T-helper 2 cell treated with Interferon-gamma antibody and Interleukin-4, amounts not matched to agents 100 ng/mL and 5 ng/mL, for 36 hours (primary cell): ENCODE results near the gene IPCEF1. TPM values are rescaled to one million over a fixed set of nuclear protein-coding genes. Genes with fewer than 3 reads are reported as not detected.

Source experiments
- intact Hi-C: fragments of 100-400 bp; cut with micrococcal nuclease; formaldehyde crosslinking; loops from one replicate; pipeline ENCODE4 v1.15.1; 2023
- total RNA-seq: library from RNA; stranded (reverse); gene quantifications from 2 replicates; pipeline ENCODE4 v1.2.3, GENCODE V29; 2022

The IPCEF1 gene
- total RNA-seq, 1 donor from 2014 or later = 10.2 TPM

- intact Hi-C loops = no loop called here
Observed at GRCh38 chr6:154169193-154169847, 187.3 kb downstream of the IPCEF1 start.

DNA sequence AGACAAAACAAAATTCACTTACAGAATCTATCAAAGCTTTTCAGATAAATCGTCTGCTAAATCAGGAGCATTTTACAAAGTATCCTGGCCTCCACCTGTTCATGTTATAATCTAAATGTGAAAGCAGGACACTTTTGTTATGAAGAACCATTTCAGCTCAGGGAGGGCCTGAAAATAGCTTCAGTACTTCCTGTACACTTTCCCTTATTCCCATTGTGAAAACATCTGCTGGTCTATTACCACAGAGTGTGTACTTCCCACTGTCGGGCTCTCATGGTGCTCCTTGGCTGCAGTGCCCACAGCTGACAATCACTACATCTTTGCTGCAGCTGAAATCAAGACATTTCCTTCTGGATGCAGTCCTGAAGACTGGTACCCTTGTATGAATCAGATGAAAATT is 189.5 kb downstream of the IPCEF1 start:
- intact Hi-C loops = no loop called here

- intact Hi-C loops = no loop called here
Observed at GRCh38 chr6:154166140-154166539, 190.5 kb downstream of the IPCEF1 start.

DNA sequence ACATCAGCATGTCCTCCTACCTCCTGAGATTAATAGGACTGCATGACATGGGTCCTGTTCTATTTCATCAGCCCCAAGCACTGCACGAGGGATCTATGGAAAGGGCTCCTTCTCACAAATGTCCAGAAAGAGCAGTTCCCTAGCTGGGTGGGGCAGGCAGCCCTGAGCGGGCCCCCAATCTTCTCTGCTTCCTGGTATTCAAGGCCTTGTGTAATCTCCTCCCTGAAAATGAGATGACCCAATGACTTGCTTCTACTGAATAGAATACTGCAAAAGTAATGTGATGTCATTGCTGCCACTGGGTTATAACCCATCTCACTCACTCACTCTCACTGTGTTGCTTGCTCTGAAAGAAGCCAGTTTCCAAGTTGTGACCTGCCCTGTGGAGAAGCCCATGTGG is 191.1 kb downstream of the IPCEF1 start:
- intact Hi-C loops = no loop called here

DNA sequence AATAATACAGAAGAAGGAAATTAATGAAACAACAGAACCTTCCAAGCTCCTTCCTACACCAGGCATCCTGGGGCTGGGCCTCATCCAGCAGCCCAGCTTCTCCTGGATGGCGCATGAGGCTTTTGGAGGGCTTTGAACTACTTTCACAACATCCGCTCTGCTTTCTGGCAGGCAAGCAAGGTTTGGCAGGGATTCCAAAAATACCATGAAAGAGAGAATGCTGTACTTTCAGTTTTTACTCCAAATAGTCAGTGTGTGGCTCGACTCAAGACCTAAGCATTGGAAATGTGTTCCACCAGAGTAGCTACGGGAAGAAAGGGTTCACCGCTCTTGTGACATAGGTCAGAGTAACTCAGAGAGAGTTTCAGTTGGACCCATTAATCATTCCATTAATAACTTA is 192.2 kb downstream of the IPCEF1 start:
- intact Hi-C loops = no loop called here

DNA sequence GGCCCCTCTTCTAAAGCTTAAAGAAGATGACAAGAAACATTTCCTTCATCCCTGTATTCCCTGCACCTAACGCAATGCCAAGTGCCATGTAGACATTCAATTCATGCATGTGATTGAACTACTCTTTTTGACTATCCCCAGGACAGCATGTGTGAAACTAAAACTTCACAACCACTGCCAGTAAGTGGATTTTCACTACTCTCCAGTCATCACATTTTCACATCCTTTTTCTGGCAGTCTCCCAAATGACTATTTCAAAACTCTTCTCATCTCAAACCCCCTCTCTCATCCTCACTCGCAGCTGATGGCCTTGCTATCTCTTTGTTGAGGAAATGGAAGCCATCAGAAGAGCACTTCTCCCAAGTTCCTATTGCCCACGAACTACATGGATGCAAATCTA is 194.9 kb downstream of the IPCEF1 start:
- intact Hi-C loops = no loop called here

- intact Hi-C loops = loop anchor here (5.0 to 10.0 kb wide), 2 partner anchors 73 to 346 kb away; no protein-coding TSS in a partner anchor
Observed at GRCh38 chr6:154159126-154159525, 197.5 kb downstream of the IPCEF1 start.

GRCh38 chr6:154157706-154158105 is 198.9 kb downstream of the IPCEF1 start:
- intact Hi-C loops = loop anchor here (5.0 to 10.0 kb wide), 2 partner anchors 75 to 347 kb away; no protein-coding TSS in a partner anchor

DNA sequence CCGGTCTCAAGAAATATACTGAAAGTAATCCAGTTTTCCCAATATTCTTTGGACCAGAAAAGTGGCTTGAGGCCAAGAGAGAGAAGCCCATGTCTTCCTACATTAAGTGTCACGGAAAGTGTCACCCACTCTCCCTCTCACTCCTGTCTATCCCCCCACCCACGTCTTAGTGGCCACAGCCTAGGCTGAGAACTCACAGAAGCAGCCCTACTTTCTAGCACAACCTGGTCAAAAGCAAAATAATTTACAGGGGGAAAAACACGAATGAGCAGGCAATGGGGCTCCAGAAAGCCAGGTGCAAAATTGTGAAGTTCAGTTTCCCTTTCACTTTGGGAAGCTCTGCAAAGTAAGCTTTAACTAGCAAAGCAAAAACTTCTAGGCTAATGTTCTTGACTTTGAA is 199.5 kb downstream of the IPCEF1 start:
- intact Hi-C loops = loop anchor here (5.0 to 10.0 kb wide), 2 partner anchors 75 to 348 kb away; no protein-coding TSS in a partner anchor

DNA sequence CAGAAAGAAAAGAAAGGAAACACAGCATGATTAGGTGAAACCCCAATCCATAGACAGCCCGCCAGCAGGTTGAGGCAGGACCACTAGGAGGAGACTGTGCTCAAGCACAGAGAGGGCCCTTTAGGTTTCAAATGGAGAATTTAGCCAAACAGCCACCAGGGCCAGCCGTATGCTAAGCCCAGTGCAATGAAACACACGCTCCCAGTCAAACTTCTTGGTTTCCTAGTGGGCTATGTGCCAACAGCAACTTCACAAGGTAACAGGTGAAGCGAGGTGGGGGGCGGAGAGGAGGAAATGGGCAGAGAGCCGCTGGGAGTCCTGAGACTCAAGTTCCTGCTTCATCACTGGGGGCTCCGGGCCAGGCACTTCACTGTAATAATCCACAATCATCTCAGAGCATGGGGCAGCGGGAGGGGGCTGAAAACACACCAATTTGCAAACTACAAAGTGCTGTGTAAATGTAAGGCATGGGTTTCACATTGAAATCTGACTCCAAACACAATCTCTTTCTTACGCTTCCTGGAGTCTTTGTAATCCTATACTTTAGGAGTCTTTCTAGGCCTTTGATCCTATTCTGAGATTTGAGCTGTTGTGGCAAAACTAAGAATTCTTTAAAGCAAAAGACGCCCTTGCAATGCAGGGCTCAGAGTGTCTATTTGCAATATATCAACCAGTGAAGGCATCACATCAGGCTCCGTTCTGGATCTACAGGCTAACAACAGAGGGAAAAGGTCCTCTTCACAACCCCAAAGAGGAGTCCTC is 200.3 kb downstream of the IPCEF1 start:
- intact Hi-C loops = loop anchor here (1.0 to 10.0 kb wide), 3 partner anchors 76 to 348 kb away; no protein-coding TSS in a partner anchor

GRCh38 chr6:154154389-154154967 is 202.1 kb downstream of the IPCEF1 start:
- intact Hi-C loops = loop anchor here (1.0 to 10.0 kb wide), 3 partner anchors 123 to 520 kb away; no protein-coding TSS in a partner anchor

DNA sequence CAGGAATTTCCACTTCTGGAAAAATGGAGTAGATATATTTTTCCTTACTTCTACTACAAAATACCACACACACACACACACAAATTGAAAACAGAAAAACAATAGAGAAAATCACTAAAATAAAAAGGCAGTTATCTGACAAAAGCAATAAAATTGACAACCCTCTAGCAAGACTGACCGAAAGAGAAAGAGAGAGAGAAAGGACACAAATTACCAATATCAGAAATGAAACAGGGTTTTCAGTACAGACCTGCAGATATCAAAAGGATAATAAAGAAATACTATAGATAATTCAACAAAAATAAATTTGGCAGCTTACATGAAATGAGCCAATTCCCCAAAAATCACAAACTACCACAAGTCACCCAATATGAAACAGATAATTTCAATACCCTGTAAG is 212.8 kb downstream of the IPCEF1 start:
- intact Hi-C loops = no loop called here

GRCh38 chr6:154140743-154141142 is 215.9 kb downstream of the IPCEF1 start:
- intact Hi-C loops = no loop called here

DNA sequence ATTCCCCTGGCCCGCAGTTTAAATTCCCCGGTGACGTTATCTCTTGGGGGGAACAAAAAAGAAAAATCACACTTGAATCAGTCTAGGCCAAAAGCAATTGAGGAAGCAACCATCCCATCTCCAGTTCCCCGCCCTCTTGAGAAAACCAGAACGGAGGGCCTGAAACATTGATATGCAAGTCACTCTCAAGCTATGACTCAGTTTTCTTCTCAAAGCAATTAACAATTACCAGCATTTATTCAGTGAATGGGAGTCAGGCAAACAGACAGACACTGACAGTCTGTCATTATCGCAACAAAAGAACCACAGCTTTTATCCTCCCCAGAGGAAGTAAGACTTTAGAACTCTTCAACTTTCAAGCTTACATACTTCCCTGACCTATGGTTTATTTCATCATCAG is 216.7 kb downstream of the IPCEF1 start:
- intact Hi-C loops = no loop called here

GRCh38 chr6:154138793-154139192 is 217.8 kb downstream of the IPCEF1 start:
- intact Hi-C loops = no loop called here

DNA sequence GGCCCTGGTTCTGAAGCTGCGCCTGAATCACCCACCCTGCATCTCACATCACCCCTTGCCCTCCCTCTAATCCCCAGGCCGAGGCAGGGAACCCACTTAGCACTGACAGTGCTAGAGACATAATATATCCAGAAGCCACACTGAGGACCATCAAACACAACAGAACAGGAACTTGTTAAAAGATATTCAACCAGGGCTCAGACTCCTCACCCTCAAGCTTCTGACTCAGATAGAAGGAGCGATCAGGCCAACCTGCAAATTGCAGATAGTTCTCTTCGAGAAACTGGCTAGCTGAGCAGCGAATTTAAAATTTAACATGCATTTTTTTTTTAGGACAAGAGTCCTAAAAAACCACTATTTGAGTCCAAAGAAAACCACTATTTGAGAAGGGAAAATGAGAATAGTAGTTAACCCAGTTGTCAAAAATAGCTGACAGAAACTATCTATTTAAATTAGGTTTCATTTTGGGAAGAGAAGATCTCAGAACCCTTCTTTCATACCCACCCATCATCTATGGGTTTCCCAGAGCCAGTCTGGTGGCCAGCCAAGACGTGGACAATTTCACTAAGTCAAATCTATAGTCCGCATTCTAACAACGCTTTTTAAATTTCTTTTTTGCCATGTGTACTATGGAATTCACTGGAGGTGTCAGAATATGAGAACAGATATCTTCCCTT is 222.0 kb downstream of the IPCEF1 start:
- intact Hi-C loops = no loop called here

DNA sequence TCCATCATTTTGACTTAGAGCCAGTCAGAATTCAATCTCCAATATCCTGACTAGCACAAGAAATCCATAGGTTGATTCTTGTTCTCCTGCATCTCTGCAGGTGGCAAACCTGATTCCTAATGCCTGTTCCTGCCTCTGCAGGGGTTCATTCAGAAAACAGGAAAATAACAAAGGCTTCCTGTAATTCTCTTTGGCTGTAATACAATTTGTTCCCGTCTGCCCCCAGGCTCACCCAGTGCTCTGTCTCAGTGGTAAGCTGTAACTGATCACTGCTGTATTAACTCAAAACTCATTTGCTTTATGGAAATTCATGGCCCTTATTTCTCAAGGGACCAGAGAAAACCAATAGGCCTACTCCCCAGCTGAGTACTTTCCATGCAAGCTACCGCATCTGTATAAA is 228.9 kb downstream of the IPCEF1 start:
- intact Hi-C loops = no loop called here

DNA sequence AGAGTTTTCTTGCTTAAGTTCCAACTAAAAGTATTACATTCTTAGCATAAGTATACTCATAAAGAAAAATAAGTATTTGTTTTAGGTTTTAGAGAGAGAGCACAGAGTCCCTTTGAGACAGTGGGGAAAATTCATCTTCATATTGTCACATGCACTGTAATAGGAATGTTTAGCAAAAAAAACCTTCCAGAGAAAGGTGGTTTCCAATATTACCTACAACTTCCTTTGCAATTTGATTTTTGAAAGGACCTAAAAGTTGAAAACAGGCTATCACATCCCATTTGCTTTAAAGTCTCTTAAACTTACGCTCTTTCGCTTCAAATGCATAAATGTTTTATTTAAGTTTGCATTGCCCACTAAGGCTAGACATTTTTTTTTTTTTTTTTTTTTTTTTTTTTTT is 231.2 kb downstream of the IPCEF1 start:
- intact Hi-C loops = no loop called here

GRCh38 chr6:154123155-154123956 is 233.2 kb downstream of the IPCEF1 start:
- intact Hi-C loops = no loop called here

DNA sequence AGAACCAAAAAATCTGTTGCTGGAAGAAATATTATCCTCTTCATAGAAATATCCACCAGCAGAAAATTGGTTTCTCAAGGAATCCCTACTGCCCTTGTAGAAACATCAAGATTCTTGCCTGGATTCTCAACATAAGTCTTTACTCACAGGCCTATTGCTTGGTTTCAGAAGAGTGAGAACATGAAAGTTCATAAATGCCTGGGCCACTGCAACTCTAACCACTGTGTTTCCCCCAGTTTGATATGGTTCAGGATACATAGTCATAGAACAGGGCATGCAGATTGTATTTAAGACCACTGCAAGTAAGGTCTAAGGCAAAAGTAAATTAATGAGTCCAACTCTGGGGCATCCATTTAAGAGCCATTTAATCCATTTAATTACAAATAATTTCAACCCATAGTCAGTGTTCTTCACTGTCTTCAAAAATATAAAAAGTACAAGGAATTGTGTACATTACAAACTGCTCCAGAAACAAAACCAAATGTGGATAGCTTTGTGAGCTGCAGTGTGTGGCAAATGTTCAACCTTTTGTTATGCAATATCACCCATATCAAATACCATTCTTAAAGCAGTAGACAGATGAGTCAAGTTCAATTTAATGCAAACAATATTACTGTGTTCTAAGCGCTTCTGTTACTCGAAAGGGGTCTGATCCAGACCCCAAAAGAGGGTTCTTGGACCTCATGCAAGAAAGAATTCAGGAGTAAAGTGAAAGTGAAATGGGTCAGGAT is 234.2 kb downstream of the IPCEF1 start:
- intact Hi-C loops = no loop called here
